GM21526 (cell line): ENCODE measurements around the gene MEI1.

Experiments
- ATAC-seq: cut with Tn5 transposase; IDR thresholded peaks from one replicate; pipeline ENCODE4 v1.9.1; 2021; ENCODE audit warnings: moderate library complexity; ENCODE audit not compliant: unreplicated experiment, low FRiP score

The MEI1 gene

GRCh38 chr22:41818011-41818410 lies 118.7 kb downstream of the MEI1 start:
- no peak for ATAC-seq

- no peak for ATAC-seq
Measured at GRCh38 chr22:41818596-41818995, 119.3 kb downstream of the MEI1 start.

GRCh38 chr22:41819257-41819656 lies 120.0 kb downstream of the MEI1 start:
- no peak for ATAC-seq

- no peak for ATAC-seq
Measured at GRCh38 chr22:41820447-41820846, 121.1 kb downstream of the MEI1 start.

GRCh38 chr22:41821471-41822316 lies 122.4 kb downstream of the MEI1 start:
- no peak for ATAC-seq

- no peak for ATAC-seq
Measured at GRCh38 chr22:41822317-41823057, 123.2 kb downstream of the MEI1 start.

GRCh38 chr22:41823797-41824196 lies 124.5 kb downstream of the MEI1 start:
- ATAC-seq = no peak

GRCh38 chr22:41825376-41825775 lies 126.1 kb downstream of the MEI1 start:
- no peak for ATAC-seq

GRCh38 chr22:41826021-41826420 lies 126.7 kb downstream of the MEI1 start:
- no peak for ATAC-seq

- no peak for ATAC-seq
Measured at GRCh38 chr22:41826430-41827383, 127.4 kb downstream of the MEI1 start.

GRCh38 chr22:41827671-41828070 lies 128.4 kb downstream of the MEI1 start:
- ATAC-seq = no peak

- no peak for ATAC-seq
Measured at GRCh38 chr22:41828516-41828915, 129.2 kb downstream of the MEI1 start.

- ATAC-seq = no peak
Measured at GRCh38 chr22:41830174-41830573, 130.9 kb downstream of the MEI1 start.

- no peak for ATAC-seq
Measured at GRCh38 chr22:41831383-41831782, 132.1 kb downstream of the MEI1 start.

- ATAC-seq = no peak
Measured at GRCh38 chr22:41831828-41832552, 132.7 kb downstream of the MEI1 start.

GRCh38 chr22:41832553-41833368 lies 133.5 kb downstream of the MEI1 start, which contains the start of gene SREBF2:
Gene SREBF2 (plus strand): TSS chr22:41833105. CDS start chr22:41833271, 166 bp downstream.
- peak; percentile 78 for ATAC-seq

GRCh38 chr22:41833369-41834004 lies 134.2 kb downstream of the MEI1 start:
- peak; percentile 12 for ATAC-seq
